ENCODE measurements around the gene SMYD2.

DNA sequence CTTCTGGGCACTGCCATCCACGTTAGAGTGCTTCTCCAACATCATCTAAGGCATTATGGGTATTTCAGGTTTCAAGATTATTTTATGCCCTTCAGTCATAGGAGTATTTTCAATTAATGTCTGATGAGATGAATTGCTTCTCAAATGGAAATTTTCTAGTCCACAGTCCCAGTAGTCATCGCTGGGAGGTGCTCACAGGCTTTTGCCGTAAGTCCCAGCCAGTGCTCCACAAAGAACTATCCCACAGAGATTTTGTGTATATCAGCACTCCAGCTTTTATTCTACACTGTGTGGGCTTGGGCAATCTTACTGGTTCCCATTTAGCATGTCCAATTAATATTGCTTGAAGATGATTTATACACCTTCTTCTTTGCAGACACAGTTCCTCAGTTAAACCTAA is 61.0 kb downstream of the SMYD2 start:
- TF ChIP-seq, protein P1, sequence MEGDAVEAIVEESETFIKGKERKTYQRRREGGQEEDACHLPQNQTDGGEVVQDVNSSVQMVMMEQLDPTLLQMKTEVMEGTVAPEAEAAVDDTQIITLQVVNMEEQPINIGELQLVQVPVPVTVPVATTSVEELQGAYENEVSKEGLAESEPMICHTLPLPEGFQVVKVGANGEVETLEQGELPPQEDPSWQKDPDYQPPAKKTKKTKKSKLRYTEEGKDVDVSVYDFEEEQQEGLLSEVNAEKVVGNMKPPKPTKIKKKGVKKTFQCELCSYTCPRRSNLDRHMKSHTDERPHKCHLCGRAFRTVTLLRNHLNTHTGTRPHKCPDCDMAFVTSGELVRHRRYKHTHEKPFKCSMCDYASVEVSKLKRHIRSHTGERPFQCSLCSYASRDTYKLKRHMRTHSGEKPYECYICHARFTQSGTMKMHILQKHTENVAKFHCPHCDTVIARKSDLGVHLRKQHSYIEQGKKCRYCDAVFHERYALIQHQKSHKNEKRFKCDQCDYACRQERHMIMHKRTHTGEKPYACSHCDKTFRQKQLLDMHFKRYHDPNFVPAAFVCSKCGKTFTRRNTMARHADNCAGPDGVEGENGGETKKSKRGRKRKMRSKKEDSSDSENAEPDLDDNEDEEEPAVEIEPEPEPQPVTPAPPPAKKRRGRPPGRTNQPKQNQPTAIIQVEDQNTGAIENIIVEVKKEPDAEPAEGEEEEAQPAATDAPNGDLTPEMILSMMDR (conservative IDR thresholded peaks at IDR 0.05; ENCODE audit: low read depth, low read length) = no peak
- TF ChIP-seq EZH2 (IDR thresholded peaks at IDR 0.05; ENCODE audit: borderline replicate concordance, low read depth, low read length, poor library complexity, severe bottlenecking) = no peak

Data from A673 (cell line).